Measurements from ENCODE around the gene GJC2.

The GJC2 gene

DNA sequence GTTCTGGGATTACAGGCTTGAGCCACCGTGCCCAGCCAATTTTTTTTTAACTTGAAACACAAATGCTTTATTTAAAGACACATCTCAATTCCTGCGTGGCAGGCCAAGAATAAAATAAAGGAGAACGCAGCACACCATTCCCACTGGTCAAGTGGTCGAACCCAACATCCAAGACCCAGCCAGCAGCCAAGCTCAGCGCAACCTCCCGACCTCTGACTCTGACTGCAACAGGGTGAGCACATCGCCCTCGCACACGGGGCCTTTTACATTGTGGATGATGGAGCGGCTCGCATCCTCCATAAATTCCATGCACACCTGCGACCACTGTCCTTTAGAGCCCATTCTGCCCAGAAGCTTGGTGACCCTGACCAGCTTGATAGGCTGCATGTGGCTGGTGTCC, 15.1 kb upstream of the GJC2 start:
- TF ChIP-seq TCF12 (IDR thresholded peaks at IDR 0.05; ENCODE audit: low read depth) = no peak
- TF ChIP-seq EGR1 (IDR thresholded peaks at IDR 0.05) = no peak
- no peak for TF ChIP-seq MAX (IDR thresholded peaks at IDR 0.05)
- TF ChIP-seq USF1 (IDR thresholded peaks at IDR 0.05) = no peak
- TF ChIP-seq RAD21 (IDR thresholded peaks at IDR 0.05; ENCODE audit: low read depth) = no peak
- TF ChIP-seq YY1 (IDR thresholded peaks at IDR 0.05; ENCODE audit: low read depth) = no peak
- TF ChIP-seq FOXM1 (IDR thresholded peaks at IDR 0.05; ENCODE audit: borderline replicate concordance, low read depth) = no peak

DNA sequence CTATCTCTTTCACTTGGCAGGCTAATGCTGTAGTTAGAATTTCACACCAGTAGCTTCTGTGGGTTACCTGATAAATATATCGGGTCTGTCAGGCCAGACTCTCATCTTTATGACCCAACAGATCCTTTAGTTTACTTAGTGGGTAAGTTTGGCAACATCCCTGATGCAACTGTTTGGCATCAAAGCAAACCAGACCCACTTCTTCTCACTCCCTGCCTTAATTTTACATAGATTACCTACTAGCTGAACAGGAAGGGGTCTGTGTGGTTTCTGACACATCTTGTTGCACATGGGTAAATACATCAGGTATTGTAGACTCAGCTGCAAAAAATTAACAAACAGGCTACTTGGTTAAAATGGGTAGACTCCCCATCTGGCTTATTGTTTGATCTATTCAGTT, 12.8 kb upstream of the GJC2 start:
- TF ChIP-seq RAD21 (IDR thresholded peaks at IDR 0.05; ENCODE audit: low read depth) (no peak), REST (IDR thresholded peaks at IDR 0.05; ENCODE audit: low read depth) (no peak), CREB1 (IDR thresholded peaks at IDR 0.05; ENCODE audit: low read depth) (no peak), EP300 (IDR thresholded peaks at IDR 0.05; ENCODE audit: borderline replicate concordance) (no peak), TCF12 (IDR thresholded peaks at IDR 0.05; ENCODE audit: low read depth) (no peak), TAF1 (IDR thresholded peaks at IDR 0.05; ENCODE audit: low read depth) (no peak), FOXM1 (IDR thresholded peaks at IDR 0.05; ENCODE audit: borderline replicate concordance, low read depth) (no peak), ZBTB7A (IDR thresholded peaks at IDR 0.05; ENCODE audit: low read depth) (no peak), TEAD4 (IDR thresholded peaks at IDR 0.05) (no peak), EGR1 (IDR thresholded peaks at IDR 0.05) (no peak), USF1 (IDR thresholded peaks at IDR 0.05) (no peak), NFIC (IDR thresholded peaks at IDR 0.05) (no peak), CEBPB (IDR thresholded peaks at IDR 0.05) (no peak), YY1 (IDR thresholded peaks at IDR 0.05; ENCODE audit: low read depth) (no peak), MAX (IDR thresholded peaks at IDR 0.05) (no peak)

- TF ChIP-seq TEAD4 (IDR thresholded peaks at IDR 0.05) = no peak
- peak; percentile 61 for TF ChIP-seq YY1 (IDR thresholded peaks at IDR 0.05; ENCODE audit: low read depth)
Measured at GRCh38 chr1:228139406-228139930, 10.3 kb upstream of the GJC2 start.

DNA sequence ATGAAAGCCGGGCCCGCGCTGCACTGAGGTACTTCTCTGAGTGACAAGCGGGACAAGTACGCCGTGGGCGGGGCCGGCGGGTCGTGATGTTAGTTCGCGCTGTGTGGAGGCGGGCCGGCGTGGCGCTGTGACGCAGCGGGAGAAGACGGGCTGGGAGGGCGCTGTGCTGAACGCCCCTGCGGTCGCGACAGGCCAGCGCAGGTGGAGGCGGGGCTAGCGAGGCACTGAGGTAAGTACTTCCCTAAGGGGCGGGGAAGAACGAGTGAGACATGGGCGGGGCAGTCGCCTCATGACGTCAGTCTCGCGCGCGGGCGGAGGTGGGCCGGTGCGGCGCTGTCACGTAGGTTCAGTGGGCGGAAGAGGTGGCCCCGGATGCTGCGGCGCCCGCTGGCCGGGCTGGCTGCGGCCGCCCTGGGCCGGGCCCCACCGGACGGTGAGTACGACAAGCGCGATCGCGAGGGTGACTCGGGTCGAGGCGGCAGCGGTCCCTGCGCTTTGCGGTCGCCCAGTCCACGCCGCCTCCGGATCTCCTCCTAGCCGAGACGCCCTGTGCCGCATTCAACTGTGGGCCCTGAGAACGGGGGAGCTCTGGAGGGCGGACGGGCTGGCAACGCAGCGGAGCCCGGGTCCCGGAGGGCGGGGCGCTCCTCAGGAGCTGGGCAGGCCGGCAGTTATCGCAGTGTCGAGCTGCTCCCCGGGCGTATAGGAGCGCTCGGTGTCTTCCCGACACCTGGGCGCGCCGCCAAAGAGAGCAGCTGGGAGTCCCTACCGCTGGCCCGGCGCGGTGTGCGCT, 9.6 kb upstream of the GJC2 start, which contains the start of gene GUK1:
Gene GUK1, plus strand, starts transcription at position 349 of the 793 bp plus-strand sequence. Its CDS starts 24 bp downstream, at position 373.
- TF ChIP-seq RAD21 (IDR thresholded peaks at IDR 0.05; ENCODE audit: low read depth) (0 out of 2 replicates have a peak, but pooled peaks have one; percentile 3), NFIC (IDR thresholded peaks at IDR 0.05) (no peak; the same call in none of the 2 replicates), EGR1 (IDR thresholded peaks at IDR 0.05) (peak; percentile 74), MAX (IDR thresholded peaks at IDR 0.05) (peak; percentile 52), CREB1 (IDR thresholded peaks at IDR 0.05; ENCODE audit: low read depth) (peak; percentile 91), REST (IDR thresholded peaks at IDR 0.05; ENCODE audit: low read depth) (no peak), USF1 (IDR thresholded peaks at IDR 0.05) (no peak), YY1 (IDR thresholded peaks at IDR 0.05; ENCODE audit: low read depth) (no peak)

DNA sequence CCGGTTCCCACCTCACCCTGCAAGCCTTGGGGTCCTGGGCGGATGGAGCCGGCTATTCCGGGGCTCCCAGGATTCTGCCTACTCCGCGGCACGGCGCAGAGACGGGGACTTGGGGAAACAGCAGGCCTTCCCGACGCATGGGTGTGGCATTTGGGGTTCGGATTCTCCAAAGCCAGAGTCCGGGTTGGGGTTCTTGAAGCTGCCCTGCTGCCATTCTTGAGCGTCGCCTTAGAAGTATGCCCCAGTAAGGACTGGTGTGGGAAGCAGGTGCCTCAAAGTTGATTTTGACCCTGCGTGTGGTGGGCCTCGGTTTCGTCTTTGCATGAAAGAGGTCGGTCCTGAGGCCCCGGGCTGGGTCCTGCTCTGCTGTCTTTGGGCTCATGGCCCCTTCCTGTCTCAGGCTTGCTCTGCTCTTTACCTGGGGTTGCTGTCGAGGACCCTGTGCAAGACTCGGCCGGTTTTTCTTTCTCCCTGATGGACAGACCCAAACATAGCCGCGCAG, 9.0 kb upstream of the GJC2 start:
- no peak for TF ChIP-seq TCF12 (IDR thresholded peaks at IDR 0.05; ENCODE audit: low read depth)
- TF ChIP-seq NFIC (IDR thresholded peaks at IDR 0.05) = no peak
- no peak for TF ChIP-seq TEAD4 (IDR thresholded peaks at IDR 0.05)
- no peak for TF ChIP-seq REST (IDR thresholded peaks at IDR 0.05; ENCODE audit: low read depth)
- TF ChIP-seq YY1 (IDR thresholded peaks at IDR 0.05; ENCODE audit: low read depth) = no peak
- TF ChIP-seq MAX (IDR thresholded peaks at IDR 0.05) = no peak
- TF ChIP-seq EGR1 (IDR thresholded peaks at IDR 0.05) = no peak
- no peak for TF ChIP-seq ZBTB7A (IDR thresholded peaks at IDR 0.05; ENCODE audit: low read depth)
- TF ChIP-seq EP300 (IDR thresholded peaks at IDR 0.05; ENCODE audit: borderline replicate concordance) = no peak
- no peak for TF ChIP-seq RAD21 (IDR thresholded peaks at IDR 0.05; ENCODE audit: low read depth)
- no peak for TF ChIP-seq CEBPB (IDR thresholded peaks at IDR 0.05)
- TF ChIP-seq USF1 (IDR thresholded peaks at IDR 0.05) = no peak
- TF ChIP-seq TAF1 (IDR thresholded peaks at IDR 0.05; ENCODE audit: low read depth) = no peak
- no peak for TF ChIP-seq CREB1 (IDR thresholded peaks at IDR 0.05; ENCODE audit: low read depth)
- no peak for TF ChIP-seq FOXM1 (IDR thresholded peaks at IDR 0.05; ENCODE audit: borderline replicate concordance, low read depth)
